GM12878 (cell line): ENCODE data around the gene JAKMIP1. TPM values are rescaled to one million over a fixed set of nuclear protein-coding genes. Genes with fewer than 3 reads are reported as not detected.

Experiments
- CEBPB ChIP-seq, 2 experiments: fragments of 150-350 bp in 1 of 2; IDR thresholded peaks; 2 replicates each; pipeline ENCODE4 v1.6.1; 2012 to 2014; ENCODE audit warnings: low read depth in 2 of 2, low read length in 2 of 2, borderline replicate concordance in 1 of 2, inconsistent platforms in 1 of 2
- GABPA ChIP-seq: IDR thresholded peaks from 2 replicates; pipeline ENCODE4 v1.6.1; 2014; ENCODE audit warnings: antibody characterized with exemption, low read depth, mild to moderate bottlenecking, inconsistent platforms
- KLF5 ChIP-seq: fragments of 450-650 bp; IDR thresholded peaks from 2 replicates; pipeline ENCODE4 v1.6.1; 2014; ENCODE audit warnings: mild to moderate bottlenecking; ENCODE audit not compliant: partially characterized antibody
- NRF1 ChIP-seq: conservative IDR thresholded peaks from 2 replicates; pipeline ENCODE4 v1.6.1; 2011; ENCODE audit warnings: mild to moderate bottlenecking, low read depth, low read length, improper control_type of control experiment
- RB1 ChIP-seq: fragments of 450-650 bp; formaldehyde crosslinking; IDR thresholded peaks from 2 replicates; pipeline ENCODE4 v1.6.1; 2017; ENCODE audit warnings: mild to moderate bottlenecking, borderline replicate concordance
- SMAD1 ChIP-seq: fragments of 450-650 bp; IDR thresholded peaks from 2 replicates; pipeline ENCODE4 v1.6.1; 2018; ENCODE audit warnings: mild to moderate bottlenecking, low read depth; ENCODE audit not compliant: partially characterized antibody
- TCF12 ChIP-seq: IDR thresholded peaks from 2 replicates; pipeline ENCODE4 v1.6.1; 2011; ENCODE audit warnings: low read depth, mild to moderate bottlenecking, low read length
- USF1 ChIP-seq: IDR thresholded peaks from 2 replicates; pipeline ENCODE4 v1.6.1; 2011; ENCODE audit warnings: borderline replicate concordance, low read depth, mild to moderate bottlenecking, moderate library complexity, mixed read lengths, low read length; ENCODE audit not compliant: insufficient read depth; ENCODE audit errors: extremely low read length
- YY1 ChIP-seq: IDR thresholded peaks from 2 replicates; pipeline ENCODE4 v1.6.1; 2011; ENCODE audit warnings: low read depth, mild to moderate bottlenecking, low read length
- polyA plus RNA-seq, 11 experiments: library from polyadenylated mRNA; depleted of rRNA in 4 of 11; unstranded in 6 of 11; stranded (reverse) in 5 of 11; fragments of >200 nt; fragmentation: Nextera tagmentation in 4 of 11; fragmentation: Illumina TruSeq in 1 of 11; extraction: Ambion mirVana in 4 of 11; extraction: Trizol in 1 of 11; gene quantifications; 1 replicate in 1 of 11; 2 replicates in 10 of 11; pipeline versions ENCODE4 v1.2.1 to v1.2.3, GENCODE V29; 2011 to 2016; ENCODE audit warnings: inconsistent platforms in 2 of 11, missing spikeins in 2 of 11, low read depth in 1 of 11
- total RNA-seq, 4 experiments: library from RNA; depleted of rRNA in 3 of 4; stranded (reverse); fragments of >200 nt in 3 of 4; fragmentation: Illumina TruSeq in 1 of 4; extraction: Trizol in 1 of 4; gene quantifications; 2 replicates each; pipeline versions ENCODE4 v1.2.1 to v1.2.3, GENCODE V29; 2013 to 2021
- TF ChIP-seq, protein P1 (sequence below): fragments of 450-650 bp; IDR thresholded peaks from 2 replicates; pipeline ENCODE4 v1.6.1; 2016; ENCODE audit warnings: mild to moderate bottlenecking, moderate library complexity, borderline replicate concordance

The JAKMIP1 gene
- total and polyA plus RNA-seq, 10 of the 15 experiments (the other 5 are each of a cell fraction or from before 2014, with no cell fraction given): 0.52 to 16.7 (median 12.3) TPM

- no peak for TF ChIP-seq USF1
- no peak for TF ChIP-seq NRF1
- TF ChIP-seq, protein P1, sequence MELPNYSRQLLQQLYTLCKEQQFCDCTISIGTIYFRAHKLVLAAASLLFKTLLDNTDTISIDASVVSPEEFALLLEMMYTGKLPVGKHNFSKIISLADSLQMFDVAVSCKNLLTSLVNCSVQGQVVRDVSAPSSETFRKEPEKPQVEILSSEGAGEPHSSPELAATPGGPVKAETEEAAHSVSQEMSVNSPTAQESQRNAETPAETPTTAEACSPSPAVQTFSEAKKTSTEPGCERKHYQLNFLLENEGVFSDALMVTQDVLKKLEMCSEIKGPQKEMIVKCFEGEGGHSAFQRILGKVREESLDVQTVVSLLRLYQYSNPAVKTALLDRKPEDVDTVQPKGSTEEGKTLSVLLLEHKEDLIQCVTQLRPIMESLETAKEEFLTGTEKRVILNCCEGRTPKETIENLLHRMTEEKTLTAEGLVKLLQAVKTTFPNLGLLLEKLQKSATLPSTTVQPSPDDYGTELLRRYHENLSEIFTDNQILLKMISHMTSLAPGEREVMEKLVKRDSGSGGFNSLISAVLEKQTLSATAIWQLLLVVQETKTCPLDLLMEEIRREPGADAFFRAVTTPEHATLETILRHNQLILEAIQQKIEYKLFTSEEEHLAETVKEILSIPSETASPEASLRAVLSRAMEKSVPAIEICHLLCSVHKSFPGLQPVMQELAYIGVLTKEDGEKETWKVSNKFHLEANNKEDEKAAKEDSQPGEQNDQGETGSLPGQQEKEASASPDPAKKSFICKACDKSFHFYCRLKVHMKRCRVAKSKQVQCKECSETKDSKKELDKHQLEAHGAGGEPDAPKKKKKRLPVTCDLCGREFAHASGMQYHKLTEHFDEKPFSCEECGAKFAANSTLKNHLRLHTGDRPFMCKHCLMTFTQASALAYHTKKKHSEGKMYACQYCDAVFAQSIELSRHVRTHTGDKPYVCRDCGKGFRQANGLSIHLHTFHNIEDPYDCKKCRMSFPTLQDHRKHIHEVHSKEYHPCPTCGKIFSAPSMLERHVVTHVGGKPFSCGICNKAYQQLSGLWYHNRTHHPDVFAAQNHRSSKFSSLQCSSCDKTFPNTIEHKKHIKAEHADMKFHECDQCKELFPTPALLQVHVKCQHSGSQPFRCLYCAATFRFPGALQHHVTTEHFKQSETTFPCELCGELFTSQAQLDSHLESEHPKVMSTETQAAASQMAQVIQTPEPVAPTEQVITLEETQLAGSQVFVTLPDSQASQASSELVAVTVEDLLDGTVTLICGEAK: no peak
- no peak for TF ChIP-seq RB1
- TF ChIP-seq YY1: no peak
- no peak for TF ChIP-seq TCF12
- TF ChIP-seq SMAD1: no peak
- no peak for TF ChIP-seq GABPA
- TF ChIP-seq CEBPB (IDR thresholded peaks at IDR 0.05; ENCODE audit: borderline replicate concordance in 1 of 2, low read depth in 2 of 2, low read length in 2 of 2): no peak
- no peak for TF ChIP-seq KLF5
These were observed 89.5 kb downstream of the JAKMIP1 start (continued) for GRCh38 chr4:6110681-6111353.
